DMS 273 (cell line): Measurements from ENCODE around the gene SLC19A1.
"Not testable (repeated sequence)": the region's sequence is repeated elsewhere in the genome, so short reads cannot be mapped to it uniquely, and the experiment has no call there.

Experiments
- DNase-seq: peaks from one replicate; lab custom pipeline; 2025; ENCODE audit not compliant: unreplicated experiment; lab: John Stamatoyannopoulos, UW

SLC19A1 gene

DNA sequence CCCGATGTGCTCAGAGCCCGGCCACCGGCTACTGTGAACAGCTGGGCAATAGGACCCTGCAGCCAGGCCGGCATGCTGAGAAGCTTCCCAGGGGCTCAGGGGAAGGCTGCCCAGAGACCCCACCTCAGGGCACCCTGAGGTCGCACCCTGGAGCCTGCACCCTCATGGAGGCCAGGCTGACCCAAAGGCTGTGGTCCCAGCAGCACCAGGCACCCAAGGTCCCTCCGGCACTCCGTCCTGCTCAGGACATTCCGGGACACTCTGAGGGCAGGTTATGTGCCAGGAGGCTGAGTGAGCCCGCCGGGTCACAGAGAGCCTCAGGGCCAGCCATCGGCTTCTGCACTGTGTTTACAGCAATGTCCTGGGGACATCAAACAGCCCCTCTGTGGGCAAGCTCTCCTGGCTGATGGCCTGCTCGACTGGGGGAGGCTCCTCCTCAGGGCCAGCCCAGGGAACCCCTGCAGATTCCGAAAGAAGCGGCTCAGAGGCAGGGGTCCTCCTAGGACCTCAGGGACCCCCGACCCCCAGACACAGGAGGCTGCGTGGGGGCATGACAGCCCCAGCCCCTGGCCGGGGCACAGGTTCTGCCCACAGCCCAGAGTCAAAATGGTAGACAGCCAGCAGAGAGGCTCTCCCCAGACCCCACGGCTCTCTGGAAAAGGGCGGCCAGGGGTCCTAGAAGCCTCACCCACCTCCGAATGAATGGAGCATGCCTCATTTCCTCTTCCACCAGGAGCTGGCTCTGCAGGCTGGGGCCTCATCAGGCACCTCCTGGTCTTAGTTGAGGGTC, 8.2 kb downstream of the SLC19A1 start:
- no peak for DNase-seq

DNA sequence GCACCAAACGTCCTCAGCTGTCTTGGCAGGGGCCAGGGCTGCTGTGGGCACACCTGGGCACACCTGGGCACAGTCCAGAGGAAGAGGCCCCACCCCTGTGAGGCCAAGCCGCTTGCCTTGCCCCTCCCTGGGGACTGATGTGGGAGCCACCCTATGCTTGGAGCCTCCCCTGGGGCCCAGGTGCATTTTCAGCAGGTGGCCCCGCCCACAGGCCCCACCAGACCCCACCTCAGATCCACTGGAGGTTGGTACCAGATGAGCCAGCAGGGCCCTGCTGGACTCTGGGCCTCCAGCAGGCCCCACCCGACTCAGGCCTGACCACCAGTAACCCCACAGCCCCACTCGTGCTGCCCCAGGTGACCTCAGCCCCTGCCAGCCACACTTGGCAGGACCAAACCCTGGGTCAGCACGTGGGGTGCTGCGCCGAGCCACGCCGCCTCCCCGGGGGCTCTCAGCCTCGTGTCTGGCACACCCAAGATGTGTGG, 8.8 kb downstream of the SLC19A1 start:
- no peak for DNase-seq

DNA sequence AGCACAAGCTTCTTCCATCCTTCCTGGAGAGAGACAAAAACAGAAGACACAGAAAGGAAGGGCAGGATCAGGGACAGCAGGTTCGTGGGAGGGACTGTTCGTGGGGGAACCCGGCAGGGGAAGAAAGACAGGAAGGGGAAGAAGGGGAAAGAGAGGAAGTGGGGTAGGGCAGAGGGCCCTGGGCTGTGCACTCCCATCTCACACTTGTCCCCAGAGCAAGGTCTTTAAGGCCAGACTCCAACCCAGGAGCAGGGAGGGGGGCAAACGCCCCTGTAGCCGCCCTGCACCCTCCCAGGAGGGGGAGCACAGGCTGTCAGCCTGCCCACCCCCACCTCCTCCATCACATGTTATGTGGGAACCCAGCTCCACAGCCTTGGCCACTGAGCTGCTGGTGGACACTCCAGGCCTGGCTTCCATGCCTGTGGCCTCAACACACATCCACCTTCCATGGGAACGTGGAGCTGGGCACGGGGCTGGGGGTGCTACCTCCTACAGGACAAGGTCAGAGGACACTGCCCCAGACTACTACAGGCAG, 9.3 kb downstream of the SLC19A1 start:
- no peak for DNase-seq

DNA sequence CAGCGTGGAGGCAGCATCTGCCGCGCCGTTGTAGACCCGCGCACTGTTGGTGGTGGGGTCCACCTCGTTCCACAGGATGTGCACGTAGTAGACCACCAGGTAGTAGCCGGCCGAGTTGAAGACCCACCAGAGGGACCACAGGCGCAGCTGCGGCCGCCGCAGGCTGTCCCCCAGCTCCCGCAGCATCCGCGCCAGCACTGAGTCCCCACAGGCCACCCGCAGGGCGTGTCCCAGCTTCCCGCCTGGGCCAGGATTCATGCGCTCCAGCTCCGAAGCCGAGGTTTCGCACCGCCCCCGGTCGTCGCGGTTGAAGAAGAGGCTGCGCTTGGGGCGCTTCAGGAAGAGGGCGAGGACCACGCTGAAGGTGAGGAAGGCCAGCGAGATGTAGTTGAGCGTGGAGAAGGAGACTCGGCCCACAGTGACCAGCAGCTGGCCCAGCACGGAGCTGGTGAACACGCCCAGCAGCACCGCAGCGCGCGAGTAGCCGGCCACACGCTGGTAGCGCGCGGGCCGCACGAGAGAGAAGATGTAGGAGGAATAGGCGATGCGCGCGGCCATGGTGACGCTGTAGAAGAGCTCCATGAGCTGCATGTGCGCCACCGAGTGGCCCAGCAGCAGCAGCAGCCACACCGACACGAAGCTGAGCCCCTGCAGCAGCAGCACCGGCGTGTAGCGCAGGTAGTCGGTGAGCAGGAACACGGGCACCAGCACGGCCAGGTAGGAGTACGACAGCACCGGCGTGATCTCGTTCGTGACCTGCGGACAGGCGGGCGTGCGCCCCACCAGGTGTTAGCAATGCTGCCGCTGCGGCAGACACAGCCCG, 10.6 kb downstream of the SLC19A1 start:
- no peak for DNase-seq

DNA sequence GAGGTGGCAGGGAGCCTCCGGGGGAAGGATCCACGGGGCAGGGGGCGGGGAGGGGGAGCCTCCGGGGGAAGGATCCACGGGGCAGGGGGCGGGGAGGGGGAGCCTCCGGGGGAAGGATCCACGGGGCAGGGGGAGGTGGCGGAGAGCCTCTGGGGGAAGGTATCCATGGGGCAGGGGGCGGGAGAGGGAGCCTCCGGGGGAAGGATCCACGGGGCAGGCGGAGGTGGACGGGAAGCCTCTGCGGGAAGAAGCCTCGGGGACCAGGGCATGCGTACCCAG, 11.2 kb downstream of the SLC19A1 start:
- DNase-seq, result not testable (repeated sequence)

DNA sequence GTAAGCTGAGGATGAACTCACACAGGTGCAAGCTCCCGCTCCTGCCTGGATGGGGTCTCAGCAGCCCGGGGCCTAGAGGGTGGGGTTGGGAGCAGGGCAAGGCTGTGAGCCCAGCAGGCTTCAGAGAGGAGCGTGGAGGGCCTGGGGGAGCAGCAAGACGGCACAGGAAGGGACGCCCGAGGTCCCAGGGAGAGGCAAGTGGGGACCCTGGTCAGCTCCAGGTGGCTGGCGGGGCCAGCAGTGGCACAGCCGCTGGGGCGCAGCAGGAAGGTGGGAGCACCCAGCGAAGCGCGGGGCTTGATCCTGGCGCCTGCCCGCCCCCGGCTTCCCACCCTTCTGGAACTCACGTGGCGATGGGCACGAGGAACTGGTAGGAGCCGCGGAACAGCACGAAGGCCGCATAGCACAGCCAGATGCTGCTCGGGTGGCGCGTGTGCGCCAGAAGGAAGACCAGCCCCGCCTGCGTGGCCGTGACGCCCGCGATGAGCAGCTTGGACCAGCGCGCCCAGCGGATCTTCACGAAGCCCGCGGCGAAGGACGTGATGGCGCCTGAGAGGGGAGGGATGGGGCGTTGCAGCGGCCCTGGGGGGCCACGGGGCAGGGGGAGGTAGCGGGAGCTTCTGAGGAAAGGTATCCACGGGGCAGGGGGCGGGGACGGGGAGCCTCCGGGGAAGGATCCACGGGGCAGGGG, 11.7 kb downstream of the SLC19A1 start:
- DNase-seq, result no peak

DNA sequence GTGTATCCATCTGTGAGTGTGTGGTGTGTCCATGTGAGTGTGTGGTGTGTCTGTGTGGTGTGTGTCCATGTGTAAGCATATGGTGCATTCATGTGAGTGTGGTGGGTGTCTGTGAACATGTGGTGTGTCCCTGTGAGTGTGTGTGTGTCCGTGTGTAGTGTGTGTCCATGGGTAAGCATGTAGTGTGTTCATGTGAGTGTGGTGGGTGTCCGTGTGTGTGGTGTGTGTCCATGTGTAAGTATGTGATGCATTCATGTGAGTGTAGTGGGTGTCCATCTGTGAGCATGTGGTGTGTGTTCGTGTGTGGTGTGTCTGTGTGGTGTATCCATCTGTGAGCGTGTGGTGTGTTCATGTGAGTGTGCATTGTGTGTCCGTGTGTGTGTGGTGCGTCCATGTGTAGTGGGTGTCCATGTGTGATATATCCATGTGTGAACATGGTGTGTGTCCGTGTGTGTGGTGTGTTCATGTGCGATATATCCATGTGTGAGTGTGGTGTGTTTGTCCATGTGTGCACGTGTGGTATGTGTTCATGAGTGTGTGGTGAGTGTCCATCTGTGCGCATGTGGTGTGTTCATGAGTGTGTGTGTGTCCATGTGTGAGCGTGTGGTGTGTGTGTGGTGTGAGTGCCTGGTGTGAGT, 12.3 kb downstream of the SLC19A1 start:
- no peak for DNase-seq

DNA sequence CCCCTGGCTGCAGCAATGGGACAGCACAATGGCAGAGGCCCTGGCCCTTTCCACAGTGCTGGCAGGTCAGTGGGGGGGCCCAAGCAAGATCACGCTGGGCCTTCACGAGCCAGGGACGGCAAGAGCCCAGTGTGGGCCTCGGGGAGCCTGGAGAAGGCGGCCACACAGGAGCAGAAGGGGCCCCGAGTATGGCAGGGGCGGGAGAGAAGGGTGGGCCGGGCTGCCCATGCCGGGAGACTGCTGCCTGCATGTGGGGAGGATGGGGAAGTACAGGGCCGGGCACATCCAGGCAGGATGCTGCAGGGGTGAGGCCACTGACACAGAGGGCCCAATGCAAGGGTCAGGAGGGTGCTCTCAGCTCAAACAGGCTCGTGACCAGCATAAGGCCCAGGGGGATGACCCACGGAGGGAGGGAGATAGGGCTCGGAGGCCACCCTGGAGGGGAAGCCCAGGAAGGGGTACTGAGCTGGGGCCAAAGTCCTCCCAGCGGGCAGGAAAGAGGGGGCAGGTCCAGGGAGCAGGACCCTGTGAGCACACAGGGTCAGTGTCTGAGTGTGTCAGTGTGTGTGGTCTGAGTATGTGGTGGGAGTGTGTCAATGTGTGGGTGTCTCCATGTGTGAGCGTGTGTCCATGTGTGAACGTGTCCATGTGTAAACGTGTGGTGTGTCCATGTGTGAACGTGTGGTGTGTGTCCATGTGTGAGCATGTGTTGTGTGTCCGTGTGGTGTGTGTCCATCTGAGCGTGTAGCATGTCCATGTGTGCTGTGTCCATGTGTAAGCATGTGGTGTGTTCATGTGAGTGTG, 13.1 kb downstream of the SLC19A1 start:
- DNase-seq, result no peak

DNA sequence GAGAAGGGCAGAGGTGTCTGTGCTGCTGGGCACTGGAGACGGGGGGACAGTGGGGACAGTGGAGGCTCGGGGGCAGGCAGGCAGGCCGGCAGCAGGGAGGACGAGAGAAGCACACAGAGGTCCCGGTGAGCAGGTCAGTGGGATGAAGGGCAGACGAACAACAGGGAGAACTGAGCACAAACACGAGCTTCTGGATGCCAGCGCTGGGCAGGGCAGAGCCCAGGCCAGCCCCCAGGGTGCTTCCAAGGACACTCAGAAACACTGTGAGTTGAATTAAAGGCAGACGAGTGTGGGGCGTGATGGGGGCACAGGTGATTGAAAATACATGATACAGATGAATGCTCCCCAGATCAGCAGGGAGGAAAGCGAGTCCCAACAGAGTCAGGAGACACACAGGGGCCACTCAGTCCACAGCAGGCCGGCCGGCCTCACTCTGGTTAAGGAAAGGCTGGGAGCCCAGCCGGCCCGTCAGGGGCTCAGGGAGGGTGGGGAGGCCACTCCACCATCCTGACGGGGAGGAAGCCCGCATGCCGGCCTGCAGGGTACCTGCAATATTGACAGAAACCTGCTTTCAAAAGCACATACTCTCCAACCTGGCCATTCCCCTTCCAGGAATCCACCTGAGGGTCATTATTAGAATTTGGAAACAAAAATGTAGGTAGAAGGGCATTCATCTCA, 14.1 kb downstream of the SLC19A1 start:
- DNase-seq, result no peak

DNA sequence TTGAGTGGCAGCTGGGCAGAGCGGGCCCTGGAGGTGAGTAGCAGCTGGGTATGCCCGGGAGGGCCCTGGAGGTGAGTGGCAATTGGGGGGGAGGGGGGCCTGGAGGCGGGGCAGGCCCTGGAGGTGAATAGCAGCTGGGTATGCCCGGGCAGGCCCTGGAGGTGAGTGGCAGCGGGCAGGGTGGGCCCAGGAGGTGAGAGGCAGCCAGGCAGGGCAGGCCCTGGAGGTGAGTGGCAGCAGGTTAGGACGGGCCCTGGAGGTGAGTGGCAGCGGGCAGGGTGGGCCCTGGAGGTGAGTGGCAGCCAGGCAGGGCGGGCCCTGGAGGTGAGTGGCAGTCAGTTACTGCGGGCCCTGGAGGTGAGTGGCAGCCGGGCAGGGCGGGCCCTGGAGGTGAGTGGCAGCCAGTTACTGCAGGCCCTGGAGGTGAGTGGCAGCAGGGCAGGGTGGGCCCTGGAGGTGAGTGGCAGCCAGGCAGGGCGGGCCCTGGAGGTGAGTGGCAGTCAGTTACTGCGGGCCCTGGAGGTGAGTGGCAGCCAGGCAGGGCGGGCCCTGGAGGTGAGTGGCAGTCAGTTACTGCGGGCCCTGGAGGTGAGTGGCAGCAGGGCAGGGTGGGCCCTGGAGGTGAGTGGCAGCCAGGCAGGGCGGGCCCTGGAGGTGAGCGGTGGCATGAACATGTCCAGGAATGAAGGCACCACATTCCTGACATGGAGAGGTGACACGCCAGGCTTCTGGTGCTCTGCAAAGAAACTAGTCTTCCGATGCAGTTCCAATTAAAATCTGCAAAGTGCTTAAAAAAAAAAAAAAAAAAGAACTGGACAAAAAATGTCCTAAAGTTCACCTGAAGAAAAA, 14.9 kb downstream of the SLC19A1 start:
- DNase-seq, result peak; percentile 21

DNA sequence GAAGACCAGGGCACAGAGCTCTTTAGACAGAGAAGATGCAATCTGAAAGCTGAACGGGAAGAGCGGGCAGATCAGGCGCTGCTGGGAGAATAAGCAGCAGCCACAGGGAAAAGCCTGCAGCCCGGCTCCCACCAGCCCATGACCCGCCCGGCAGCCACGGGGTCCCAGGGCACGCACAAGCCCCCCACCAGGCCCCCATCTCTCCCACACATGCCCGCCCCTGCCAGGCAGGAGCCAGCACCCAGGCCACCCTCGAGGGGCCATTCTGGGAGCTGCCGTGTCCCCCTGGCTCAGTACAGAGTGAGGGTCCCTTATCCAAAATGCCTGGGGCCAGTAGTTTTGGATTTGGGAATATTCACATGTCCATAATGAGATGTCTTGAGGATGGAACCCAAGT, 16.3 kb downstream of the SLC19A1 start:
- DNase-seq, result no peak

DNA sequence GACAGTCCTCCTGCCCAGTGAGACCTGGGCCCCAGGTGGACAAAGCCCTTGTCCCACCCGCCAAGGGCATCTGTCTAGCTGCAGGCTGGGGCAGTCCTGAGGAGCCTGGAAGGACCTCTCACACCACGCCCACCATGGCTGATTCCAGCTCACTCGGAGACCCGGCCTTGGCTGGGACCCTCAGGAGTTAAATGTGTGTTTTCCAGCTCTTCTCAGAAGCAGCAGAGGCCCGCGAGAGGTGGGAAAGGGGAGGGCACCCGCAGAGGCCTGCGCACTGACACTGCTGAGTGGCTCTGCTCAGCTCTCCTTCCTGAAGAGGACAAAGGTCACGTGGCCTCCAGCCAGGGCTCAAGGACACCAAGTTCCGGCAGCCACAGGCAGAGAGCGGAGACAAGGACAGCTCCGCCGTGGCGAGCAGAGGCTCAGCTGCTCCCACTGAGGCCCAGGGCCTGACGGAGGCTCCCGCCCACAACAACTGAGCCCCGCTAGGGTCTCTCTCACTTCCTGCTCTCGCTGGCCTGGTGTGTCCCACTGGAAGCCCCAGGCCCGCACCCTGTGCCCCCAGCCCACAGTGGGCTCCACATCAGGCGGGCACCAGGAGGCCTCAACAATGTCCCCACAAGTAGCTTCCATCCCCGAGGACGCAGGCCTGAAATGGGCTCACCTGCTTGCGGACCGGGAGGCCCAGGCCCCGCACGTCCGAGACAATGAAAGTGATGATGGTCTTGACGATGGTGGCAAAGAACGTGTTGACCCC, 16.9 kb downstream of the SLC19A1 start:
- DNase-seq, result no peak

DNA sequence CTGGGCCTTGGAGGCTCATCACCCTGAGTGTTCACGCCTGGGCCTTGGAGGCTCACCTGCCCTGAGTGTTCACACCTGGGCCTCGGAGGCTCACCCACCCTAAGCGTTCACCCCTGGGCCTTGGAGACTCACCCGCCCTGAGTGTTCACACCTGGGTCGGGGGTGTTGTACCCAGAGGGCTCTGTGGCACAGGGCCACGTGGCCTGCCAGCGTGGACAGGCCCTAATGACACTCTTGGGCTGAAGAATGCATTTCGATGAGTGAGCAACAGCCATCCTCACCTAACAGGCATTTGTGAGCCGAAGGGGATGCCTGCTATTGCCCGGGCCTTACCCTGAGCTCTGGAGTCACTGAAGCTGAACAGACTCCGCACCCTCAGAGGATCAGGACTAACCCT, 17.5 kb downstream of the SLC19A1 start:
- DNase-seq, result no peak

DNA sequence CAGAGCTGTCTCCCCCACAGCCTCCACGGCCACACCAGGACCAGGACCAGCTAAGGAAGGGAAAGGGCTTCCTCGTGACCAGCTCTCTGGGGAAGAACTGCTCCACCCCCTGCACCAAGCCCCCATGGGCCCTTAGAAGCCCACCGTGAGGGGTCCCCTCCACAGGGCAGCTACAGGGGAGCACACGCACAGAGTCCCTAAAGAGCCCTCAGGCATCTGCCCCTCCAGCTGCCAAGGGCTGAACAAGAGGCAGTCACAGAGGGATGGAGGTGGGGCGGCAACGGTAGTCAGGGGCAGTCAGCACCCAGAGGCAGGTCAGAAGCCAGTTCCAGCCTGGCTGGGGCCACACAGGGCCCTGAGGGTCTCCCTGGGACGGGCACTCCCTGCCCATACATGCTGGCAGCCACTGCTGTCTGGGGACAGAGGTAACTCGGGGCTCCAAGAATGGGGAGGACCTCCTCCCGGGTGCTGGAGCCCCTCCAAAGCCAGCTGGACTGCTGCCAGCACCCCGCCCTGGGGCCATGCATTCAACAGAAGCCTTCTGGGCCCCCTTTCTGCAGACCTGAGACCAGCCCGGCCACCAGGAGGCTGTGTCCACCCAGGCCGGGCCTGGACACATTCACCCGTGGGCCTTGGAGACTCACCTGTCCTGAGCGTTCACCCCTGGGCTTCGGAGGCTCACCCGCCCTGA, 18.7 kb downstream of the SLC19A1 start:
- DNase-seq, result no peak

DNA sequence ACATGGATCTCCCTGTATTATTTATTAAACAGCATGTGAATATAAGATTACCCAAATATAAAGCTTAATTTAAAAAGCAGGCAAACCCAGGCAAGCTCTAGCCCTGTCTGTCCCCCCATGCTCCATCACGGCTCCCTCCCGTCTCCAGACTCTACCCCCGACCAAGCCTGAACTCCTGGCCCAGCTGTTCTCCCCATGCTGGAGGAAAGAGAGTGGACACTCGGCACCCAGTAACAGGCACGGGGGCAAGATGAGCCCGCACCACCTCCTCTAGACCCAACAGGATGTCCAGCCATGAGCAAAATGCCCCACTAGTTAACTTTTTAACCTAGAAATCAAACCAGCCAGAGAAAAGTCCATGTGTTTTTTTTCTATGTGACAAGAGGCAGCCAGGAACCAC, 19.3 kb downstream of the SLC19A1 start:
- no peak for DNase-seq

DNA sequence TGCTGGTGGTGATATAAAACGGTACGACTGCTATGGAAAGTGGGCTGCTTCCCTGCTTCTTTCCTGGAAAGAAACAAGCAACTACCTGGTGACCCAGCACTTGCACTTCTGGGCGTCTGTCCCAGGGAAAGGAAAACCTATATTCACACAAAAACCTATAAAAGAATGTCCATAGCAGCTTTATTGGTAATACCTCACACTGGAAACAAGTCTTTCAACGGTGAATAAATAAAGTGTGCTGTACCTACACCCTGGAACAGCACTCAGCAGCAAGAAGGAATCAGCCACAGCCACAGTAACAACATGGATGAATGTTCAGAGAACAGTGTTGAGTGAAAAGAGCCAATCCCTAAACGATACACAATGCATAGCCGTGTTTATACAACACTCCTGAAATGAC, 19.9 kb downstream of the SLC19A1 start:
- no peak for DNase-seq

DNA sequence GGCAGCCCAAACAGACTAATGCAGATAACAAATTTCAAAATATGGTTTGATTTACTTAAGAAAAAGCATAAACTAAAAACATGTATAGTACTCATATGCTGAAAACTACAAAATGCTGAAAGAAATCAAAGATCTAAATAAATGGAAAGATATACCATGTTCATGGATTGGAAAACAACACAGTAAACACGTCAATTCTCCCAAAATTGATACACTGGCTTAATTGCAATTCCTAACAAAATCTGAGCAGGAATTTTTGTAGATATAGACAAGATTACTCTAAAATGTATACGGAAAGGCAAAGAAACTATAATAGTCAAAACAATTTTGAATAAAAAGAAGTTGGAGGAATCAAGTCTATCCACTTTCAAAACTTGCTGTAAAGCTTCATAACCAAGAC, 21.0 kb downstream of the SLC19A1 start:
- no peak for DNase-seq

DNA sequence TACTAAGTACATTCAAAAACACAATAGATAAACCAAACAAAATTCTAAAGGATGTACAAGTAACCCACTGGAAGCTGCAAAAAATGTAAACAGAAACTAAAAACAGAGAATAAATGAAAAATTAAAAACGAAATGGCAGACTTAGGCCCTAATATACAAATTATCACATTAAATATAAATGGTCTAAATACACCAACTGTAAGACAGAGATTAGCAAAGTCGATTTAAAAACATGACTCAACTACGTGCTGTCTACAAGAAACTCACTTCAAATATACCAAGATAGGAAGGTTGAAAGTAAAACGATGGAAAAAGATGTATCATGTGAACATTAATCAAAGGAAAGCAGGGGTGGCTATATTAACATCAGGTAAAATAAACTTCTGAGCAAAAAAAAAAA, 23.1 kb downstream of the SLC19A1 start:
- DNase-seq, result no peak
